GM21786 (cell line): Measurements from ENCODE around the gene CLEC19A.
A peak's percentile ranks its signal among the peaks of the same experiment; 100 is the strongest.

Experiments
- ATAC-seq: cut with Tn5 transposase; IDR thresholded peaks from one replicate; pipeline ENCODE4 v1.9.1; 2021; ENCODE audit not compliant: unreplicated experiment

Gene CLEC19A

DNA sequence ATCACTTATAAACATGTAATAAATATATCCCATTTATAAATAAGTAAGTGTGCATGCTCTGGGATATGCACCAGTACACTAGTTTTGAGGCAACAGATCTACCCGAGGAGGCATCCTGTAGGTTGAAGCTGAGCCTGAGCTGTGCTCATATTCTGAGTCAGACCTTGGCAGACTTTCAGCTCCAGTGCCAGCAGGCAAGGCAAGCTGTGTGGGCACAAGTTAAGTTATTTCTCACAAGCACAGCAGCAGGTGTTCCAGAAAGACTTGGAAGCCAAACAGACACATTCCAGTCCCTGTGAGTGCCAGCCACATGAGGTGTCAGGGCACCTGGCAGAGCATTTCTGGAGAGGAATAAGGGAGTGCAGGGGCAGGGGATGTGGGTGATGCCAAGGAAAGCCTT lies 1.3 kb upstream of the CLEC19A start:
- ATAC-seq = no peak

DNA sequence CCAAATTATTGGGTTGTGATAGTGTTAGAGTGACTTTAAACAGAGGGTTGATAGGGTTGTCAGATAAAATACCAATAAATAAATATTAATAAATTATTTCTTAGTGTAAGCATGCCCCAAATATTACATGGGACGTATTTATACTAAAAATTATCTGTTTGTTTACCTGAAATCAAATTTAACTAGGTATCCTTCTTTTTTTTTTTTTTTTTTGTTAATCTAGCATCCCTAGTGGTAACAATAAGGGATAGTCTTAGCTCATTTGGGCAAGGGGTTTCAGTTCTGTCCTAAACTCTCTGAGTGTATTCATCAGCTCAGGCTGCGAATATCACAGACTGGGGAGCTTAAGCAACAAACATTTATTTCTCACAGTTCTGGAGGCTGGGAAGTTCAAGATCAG lies 1.3 kb downstream of the CLEC19A start:
- ATAC-seq = no peak

DNA sequence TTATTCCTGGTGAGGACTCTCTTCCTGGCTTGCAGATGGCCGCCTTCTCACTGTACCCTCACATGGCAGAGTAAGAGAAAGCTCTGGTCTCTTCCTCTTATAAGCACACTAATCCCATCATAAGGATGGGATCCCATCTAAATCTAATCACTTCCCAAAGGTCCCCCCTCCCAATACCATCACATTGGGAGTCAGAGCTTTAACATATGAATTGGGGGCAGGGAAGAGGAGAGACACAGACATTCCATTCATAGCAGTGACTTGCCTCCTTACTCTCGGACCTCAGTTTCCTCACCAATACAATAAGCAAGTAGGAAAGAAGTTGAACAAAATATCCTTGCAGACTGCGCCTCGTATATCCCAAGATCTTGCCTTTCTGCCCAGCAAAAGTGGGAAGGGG lies 1.7 kb downstream of the CLEC19A start:
- no peak for ATAC-seq

DNA sequence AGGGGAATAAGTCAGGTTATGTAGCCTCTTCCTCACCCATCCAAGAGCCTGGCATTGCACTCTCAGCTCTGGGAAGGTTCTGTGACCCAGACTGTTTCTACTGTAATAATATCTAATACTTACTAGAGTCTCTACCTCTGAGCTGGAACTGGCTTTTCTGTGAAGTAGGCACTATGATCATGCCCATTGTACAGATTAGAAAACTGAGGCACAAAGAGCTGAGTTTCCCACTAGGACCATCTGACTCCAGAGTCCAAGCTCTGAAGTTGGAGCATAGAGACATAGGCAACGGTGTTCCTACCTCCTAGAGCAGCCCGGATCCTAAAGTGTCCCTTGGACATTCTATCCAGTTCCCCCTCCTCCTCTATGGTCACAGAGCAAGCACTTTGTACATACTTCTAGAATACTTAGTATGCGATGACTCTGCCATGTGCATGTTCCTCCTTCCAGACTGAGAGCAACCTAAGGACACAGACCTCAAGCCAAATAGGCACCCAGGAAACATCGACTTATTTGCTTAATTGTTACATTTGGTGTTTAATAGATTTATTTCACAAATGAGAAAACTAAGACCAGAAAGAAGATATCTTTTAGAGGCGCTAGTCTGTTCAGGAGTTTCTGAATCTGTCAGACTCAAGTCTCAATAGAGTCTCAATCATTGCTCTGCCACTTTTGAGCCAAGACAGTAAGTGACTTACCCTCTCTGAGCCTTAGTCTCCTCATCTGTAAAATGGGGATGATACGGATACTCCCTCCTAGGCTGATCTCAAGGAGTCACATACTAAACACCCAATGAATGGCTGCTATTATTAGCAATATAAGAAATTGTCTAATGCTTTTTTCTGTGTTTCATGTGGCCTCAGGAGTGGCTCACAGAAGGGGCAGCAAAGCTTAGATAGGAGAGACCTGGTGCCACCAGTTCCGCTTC lies 3.6 kb downstream of the CLEC19A start:
- no peak for ATAC-seq

DNA sequence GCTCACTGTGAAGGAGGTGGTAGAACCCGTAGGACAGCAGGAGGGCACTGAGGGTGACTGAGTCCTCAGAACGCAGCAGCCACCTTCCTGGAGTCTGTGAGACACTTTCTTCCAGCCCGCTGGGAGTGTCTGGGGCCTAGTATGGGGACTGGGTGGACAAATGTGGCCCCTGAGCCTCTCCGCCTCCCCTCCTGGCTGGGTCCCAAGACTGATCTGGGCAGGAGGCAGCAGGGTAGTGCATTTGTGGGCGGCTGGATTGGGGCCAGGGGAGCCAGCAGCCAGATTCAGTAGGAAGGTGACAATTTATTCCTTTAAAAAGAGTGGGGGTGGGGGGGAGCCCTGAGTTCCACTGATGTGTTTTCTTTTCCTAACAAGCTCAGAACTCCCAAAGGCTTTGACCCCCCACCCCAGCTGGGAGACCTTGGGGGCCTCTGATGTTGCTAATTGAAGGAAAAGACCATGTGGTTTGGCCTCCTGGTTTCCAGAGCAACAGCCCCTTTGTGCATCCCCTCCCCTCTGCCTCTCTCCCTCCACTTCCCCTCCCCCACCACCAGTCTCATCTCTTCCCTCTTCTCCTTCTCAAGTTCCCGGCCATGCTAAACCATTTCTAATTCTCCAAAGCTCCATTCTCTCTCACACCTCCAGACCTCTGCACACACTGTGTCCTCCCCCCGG lies 4.4 kb downstream of the CLEC19A start:
- no peak for ATAC-seq

DNA sequence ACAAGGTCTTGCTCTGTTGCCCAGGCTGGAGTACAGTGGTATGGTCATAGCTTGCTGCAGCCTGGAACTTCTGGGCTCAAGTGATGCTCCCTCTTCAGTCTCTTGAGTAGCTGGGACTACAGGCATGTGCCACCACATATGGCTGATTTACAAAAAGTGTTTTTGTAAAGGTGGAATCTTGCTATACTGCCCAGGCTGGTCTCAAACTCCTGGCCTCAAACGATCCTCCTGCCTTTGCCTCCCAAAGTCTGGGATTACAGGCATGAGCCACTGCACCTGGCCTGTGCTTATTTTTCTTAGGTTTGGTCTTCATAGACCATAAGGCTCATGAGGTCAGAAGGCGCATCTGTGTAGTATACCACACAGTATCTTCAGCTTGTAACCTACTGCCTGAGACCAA lies 5.3 kb downstream of the CLEC19A start:
- no peak for ATAC-seq

DNA sequence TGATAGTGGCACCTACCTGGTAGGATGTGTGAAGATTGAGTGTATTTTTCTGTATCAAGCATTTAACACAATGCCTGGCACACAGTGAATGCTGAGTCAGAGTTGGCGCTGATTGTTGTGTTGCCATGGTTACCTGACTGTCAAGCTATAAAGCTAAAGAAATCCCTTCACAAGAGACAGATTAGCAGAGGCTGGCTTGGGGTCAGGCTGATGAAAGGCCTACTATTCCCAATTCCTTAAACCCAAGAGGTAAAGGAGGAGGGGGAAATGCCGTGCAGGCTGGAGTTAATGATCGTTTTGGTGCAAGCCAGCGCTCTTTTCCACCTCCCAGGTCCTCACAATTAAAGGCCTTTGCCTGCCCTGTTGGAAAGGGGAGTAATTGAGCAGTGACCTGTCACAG lies 5.9 kb downstream of the CLEC19A start:
- ATAC-seq = no peak

DNA sequence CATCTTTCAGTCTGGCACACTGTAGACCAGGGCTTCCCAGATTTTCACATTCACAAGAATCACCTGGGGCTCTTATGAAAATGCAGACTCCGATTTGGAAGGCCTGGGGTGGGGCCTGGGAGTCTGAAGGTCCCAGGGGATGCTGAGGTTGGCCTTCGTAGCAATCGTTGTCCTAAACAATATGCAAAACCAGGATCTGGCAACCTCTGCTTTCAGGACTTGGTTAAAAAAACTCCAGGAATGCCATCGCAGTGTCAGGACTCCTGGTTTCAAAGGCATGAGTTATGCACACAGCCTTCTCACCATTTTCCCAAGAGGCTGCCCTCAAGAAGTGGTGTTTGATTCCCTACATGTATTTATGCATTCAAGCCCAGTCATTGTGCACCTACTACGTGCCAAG lies 6.7 kb downstream of the CLEC19A start:
- no peak for ATAC-seq

DNA sequence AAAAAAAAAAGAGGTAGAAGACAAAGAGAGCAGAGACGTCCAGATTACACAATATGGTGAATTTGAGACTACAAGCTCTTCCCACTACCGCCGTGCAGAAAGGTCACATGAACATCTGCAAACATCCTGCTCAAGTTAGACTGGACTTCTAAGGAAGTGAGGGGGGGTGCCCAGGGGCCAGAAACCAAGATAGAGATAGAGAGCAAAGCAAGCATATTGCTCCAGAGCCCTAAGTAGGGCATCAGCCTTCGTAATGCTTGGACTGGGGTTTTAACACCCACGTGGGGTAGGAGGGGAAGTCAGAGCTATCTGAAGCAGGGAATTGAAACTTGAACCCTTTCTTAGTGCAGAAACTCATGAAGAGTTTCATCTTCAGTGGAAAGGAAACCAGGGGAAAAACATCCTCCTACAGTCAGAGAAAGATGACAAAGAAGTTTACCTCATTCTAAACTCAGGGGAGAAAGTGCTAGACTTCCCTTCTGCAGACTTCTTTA lies 8.7 kb downstream of the CLEC19A start:
- ATAC-seq = peak; percentile 80

DNA sequence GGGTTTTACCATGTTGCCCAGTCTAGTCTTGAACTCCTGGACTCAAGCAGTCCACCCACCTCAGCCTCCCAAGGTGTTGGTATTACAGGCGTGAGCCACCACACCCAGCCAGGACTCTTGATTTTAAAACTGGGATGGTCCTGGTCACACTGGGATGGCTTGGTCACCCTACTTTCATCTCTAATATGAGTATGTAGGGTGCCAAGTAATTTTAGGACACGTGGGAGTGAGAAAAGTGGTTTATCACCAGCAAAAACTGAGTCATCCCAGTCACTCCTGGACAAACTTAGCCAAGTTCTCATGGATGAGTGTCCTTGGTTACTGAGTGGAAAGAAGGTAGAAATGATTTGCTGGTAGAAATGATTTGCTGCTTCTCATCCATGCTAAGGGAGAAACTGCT lies 9.9 kb downstream of the CLEC19A start:
- ATAC-seq = no peak

DNA sequence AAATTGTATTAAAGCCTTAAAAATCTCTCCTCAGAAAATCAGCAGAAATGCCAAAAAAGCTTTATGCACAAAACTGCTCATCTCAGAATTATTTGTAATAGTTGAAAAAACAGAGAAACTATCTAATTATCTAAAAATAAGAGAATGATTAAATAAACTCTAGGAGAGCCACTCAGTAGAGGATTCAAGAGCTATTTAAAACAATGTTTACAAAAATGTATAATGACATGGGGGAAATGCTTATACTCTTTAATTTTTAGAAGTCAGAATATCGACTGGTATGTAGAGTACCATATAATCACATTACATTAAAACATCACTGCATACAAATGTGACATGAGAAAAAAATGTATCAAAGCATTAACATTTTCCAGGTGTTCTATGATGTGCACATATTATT lies 11.9 kb downstream of the CLEC19A start:
- no peak for ATAC-seq

DNA sequence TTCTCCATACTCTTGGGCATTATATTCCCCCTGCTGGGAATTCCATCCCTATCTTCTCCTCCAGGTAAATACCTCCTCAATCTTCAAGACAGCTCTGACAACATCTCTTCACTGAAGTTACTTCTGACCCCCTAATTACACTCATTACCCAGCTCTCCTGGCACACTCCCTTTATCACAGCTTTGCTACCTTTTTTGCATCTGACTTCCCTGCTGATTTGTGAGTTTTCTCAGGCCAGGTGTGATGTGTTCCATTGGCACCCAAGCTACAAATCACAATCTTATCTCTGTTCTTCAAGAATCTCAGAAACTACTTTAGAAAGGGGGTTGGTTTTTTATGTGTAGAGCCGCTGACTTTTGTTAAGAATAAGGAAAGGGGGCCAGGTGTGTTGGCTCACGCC lies 14.0 kb downstream of the CLEC19A start:
- ATAC-seq = no peak

DNA sequence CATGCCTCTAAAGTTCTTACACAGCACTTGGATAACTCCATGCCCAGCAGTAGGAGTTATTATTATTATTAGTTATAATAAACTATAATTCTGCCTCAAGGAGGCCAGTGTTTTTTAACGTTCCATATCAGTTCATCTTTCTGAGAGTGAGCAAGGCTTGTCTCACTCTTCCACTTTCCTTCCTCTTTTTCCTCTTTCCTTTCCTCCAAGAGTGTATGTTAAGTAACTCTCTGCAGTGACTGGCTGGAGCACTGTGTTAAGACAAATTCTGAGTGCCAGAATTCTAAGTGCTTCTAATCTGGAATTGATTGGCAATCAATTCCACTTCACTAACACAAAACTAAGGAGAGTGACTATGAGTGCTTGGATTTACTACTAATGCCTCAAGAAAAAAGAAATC lies 16.4 kb downstream of the CLEC19A start:
- no peak for ATAC-seq

DNA sequence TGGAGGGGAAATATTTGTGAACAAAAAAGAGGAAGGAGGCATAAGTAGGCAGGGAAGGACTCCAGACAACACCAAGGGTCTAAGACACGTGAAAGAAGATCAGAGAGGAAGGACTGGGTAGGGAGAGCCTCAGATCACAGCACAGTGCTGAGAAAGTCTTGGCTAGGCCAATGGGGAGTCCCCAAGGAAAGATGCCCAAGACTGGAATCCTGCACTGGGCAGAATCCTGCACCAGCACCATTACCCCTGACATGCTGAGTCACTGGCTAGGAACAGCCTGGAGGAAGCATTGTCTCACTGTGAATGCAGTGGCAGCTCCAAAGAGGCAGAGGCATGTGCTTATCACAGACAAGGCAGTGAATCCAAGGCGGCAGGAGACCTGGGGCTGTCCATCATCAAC lies 19.2 kb downstream of the CLEC19A start:
- ATAC-seq = no peak

DNA sequence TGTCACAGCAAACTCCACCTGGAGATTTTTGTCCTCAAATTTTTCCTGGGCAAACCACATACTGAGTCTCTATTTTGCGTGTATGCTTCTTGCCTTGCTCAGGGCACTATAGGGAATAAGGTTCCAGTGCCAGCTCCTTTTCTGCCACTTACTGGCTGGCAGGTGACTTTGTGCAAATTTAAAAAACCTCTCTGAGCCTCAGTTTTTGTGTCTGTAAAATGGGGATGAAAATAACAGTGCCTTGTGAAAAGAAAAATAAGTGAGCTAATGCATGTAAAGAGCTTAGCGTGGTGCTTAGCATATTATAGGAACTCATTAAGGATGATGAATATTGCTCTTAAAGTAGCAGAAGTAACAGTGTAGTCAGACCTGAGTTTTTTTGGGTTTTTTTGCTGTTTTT lies 19.9 kb downstream of the CLEC19A start:
- ATAC-seq = no peak

DNA sequence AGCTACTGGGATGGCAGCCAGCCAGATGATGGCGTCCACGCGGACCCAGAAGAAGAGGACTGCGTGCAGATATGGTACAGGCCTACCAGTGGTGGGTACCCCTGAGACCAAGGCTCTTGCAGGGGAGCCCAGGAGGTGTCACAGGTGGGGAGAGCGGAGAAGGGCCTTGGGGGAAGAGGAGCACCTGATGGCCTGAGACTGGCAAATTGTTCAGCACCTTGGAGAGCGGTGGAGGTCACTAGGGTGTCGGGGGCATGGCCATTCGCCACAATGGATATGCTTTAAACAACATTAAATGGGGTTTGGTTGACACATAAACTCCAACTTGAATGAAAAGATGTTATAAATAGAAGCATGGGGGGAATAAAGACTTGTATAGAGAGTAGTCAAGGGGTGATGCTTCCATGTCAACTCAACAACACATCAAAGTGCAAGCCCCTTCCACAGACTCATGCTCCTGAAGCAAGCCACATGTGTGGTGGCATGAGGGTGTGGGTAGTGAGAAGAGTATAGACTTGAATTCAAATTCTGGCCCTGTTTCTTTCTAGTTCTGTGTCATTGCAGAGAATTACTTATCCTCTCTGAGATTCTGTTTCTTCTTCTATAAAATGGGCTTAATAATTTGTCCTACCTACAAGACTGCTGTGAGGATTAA lies 22.2 kb downstream of the CLEC19A start:
- no peak for ATAC-seq

DNA sequence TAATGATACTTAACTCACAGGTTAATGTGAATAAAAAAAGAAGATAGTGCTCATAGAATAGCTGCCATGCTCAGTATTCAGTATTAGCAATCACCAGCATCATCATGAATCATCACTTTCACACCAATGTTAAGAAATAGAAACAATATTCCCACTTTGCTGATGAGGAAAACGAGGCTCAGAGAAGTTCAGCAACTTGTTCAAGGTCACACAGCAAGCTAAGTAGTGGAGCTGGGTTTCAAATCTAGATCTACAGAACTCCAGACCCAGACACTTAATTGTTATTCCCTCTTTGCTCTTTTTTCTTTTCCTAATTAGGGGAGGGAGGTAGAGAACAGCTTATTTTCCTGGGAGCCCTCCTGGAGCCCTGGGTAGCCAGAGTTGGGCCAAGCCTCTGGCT lies 22.9 kb downstream of the CLEC19A start:
- ATAC-seq = no peak

DNA sequence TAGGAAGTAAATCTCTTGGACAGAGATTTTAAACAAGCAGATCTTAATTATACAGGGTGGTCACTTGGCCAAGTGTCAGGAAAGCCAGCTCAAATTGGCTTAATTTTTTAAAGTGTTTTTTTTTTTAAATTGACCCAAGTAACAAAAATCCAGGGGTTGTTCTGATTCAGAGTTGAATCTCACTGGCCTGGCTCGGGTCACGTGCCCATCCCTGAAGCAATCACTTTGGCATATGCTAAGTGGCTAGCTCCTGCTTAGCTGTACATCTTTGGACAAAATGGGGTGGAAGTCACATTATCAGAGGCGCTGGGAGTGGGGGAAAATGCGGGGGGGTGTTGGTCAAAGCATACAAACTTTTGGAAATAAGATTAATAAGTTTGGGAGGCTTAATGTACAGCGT lies 23.6 kb downstream of the CLEC19A start:
- no peak for ATAC-seq

DNA sequence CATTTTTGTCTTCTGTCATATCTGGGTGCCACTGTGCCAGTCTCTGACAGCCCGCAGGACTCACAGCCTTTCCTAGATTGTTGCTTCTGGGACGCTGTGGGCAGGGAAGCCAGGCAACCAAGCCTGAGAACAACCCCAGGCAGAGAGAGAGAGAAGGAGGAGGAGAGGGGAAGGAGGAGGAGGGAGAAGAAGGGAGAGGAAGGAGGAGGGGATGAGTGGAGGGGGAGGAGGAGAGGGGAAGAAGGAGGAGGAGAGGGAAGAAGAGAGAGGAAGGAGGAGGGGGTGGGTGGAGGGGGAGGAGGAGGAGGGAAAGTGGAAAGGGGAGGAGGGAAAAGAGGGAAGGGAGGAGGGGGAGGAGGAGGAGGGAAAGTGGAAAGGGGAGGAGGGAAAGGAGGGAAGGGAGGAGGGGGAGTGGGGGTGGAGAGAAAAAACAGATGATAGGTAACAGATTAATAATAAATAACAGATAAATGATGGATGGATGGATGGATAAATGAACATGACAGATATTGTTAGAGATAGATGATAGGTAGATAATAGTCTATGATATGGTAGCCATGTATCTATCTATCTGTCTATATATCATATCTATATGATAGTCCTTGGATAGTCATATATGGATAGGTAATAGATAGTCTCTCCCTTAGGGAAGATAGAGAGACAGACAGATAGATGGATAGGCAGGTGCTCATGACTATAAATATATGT lies 29.3 kb downstream of the CLEC19A start:
- no peak for ATAC-seq

DNA sequence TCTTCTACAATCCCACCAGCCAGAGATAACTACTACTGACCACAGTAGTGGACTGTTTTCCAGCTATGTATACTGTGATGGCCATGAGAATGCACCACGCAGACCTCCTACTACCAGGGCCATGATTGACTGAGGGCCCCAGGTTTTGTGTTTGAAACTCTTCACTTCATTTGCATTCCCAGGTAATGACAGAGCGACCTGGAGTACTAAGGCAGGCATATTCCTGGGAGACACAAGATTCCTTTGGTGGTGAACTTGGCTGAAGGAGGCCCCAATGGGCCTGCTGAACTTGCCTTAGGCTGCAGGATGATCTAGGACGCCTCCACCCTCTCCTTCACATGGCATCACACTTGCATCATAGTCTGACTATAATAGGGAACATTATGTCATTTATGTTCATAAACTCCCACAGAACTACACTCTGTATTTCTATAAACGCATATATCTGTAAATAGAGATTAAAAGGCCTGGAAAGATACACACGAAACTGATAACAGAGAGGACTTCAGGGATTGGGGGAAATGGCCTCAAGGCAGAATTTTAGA lies 30.4 kb downstream of the CLEC19A start:
- ATAC-seq = no peak

DNA sequence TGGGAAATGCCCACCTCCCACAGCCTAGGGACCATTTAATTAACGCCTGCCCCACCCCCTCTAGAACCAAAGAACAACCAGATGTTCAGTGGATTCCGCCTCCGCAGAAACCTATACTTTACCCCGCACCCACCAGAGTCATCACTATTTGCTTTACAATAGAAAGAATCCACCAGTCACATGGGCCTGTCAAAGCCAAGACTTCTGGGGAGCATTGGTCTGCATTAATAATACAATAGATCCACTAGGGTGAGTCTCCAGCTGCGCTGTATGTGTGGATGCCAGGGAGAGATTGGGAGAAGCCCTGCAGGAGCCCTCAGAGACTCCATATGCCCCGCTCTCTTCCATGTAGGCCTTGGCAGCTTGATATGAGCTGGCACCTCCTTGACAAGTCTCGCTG lies 31.3 kb downstream of the CLEC19A start:
- ATAC-seq = no peak
